Kidney epithelial cell (primary cell): ENCODE measurements around the gene PTGR2. TPM values are rescaled to one million over a fixed set of nuclear protein-coding genes. Genes with fewer than 3 reads are reported as not detected.
"Not testable (repeated sequence)": the region's sequence is repeated elsewhere in the genome, so short reads cannot be mapped to it uniquely, and the experiment has no call there.

Source experiments
- DNase-seq: peaks from one replicate; pipeline ENCODE4 v3.0.0-alpha.2; 2010; ENCODE audit warnings: low read depth
- H3K27me3 ChIP-seq: 2 replicates; pipeline ENCODE4 v1.6.0; 2011; ENCODE audit warnings: low read length; ENCODE audit not compliant: control insufficient read depth, insufficient read depth
- H3K36me3 ChIP-seq: 2 replicates; pipeline ENCODE4 v1.5.1; 2011; ENCODE audit warnings: low read length; ENCODE audit not compliant: control insufficient read depth, insufficient read depth
- H3K4me3 ChIP-seq: 2 replicates; pipeline ENCODE4 v1.5.1; 2011; ENCODE audit warnings: low read depth, mild to moderate bottlenecking, control low read depth, low read length
- CTCF ChIP-seq: IDR thresholded peaks from 2 replicates; pipeline ENCODE4 v1.5.1; 2011; ENCODE audit warnings: mild to moderate bottlenecking, moderate library complexity, low read length, control low read depth, inconsistent platforms; ENCODE audit not compliant: insufficient read depth, poor library complexity, severe bottlenecking
- total RNA-seq: library from RNA; depleted of rRNA; stranded (reverse); fragments of >200 nt; gene quantifications from 2 replicates; pipeline ENCODE4 v1.2.3, GENCODE V29; 2015

PTGR2 gene
- total RNA-seq, 1 donor from 2014 or later = 5.7 TPM

- peak; percentile 76 for DNase-seq
- Histone ChIP-seq H3K36me3 (no peaks in the 10 kb centered on the region), H3K27me3 (no peaks in the 10 kb centered on the region), H3K4me3 (peak overlapping the region; percentile 53)
- no peak for TF ChIP-seq CTCF
These were observed 631 bp upstream of the PTGR2 start for GRCh38 chr14:73851000-73851399.

DNA sequence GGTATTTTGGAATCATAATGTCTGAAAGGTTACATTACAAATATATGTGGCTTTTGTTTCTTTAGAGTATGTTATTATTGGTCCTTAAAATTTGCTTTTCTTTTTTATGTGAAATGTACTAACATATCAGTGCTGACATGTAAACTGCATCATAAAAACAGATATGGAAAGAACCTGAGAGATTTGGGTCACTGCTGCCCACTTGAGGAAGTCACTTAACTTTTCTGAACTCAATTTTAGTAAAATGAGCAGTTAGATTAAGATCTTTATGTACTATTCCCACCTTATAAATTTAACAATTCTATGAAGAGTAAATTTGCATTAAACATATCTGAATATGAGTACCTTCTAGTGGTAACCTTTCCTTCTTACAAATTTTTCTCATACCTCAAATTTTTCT lies 7.5 kb downstream of the PTGR2 start:
- no peak for TF ChIP-seq CTCF
- Histone ChIP-seq H3K36me3 (no peaks in the 10 kb centered on the region), H3K4me3 (no peak overlapping the region), H3K27me3 (no peaks in the 10 kb centered on the region)
- no peak for DNase-seq

DNA sequence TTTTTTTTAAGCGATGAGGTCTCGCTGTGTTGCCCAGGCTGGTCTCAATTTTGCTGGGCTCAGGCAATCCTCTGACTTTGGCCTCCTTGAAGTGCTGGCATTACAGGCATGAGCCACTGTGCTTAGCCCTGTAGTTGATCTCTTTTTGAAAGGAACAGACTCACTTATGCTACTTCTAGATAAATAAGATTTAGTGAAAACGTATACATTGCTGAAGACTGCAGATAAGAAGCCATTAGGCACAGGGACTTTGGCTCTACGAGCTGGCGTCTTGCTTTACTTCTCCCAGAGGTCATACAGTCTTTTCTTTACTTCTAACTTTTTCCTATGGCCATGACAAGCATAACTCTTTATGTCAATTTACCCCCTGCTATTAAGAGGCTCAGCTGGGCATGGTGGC lies 9.4 kb downstream of the PTGR2 start:
- DNase-seq = no peak
- Histone ChIP-seq H3K4me3 (no peak overlapping the region), H3K27me3 (no peaks in the 10 kb centered on the region), H3K36me3 (no peaks in the 10 kb centered on the region)
- no peak for TF ChIP-seq CTCF

- no peak for DNase-seq
- Histone ChIP-seq H3K27me3 (no peaks in the 10 kb centered on the region), H3K36me3 (no peaks in the 10 kb centered on the region), H3K4me3 (no peak overlapping the region)
- no peak for TF ChIP-seq CTCF
These were observed 10.8 kb downstream of the PTGR2 start for GRCh38 chr14:73862480-73862879.

- TF ChIP-seq CTCF = no peak
- Histone ChIP-seq H3K36me3 (no peaks in the 10 kb centered on the region), H3K4me3 (no peak overlapping the region), H3K27me3 (no peaks in the 10 kb centered on the region)
- DNase-seq = no peak
These were observed 11.6 kb downstream of the PTGR2 start for GRCh38 chr14:73863209-73863608.

GRCh38 chr14:73865534-73866113 lies 14.0 kb downstream of the PTGR2 start:
- TF ChIP-seq CTCF = no peak
- H3K36me3 ChIP-seq = no peaks in the 10 kb centered on the region
- DNase-seq = no peak
- H3K4me3 ChIP-seq = no peak overlapping the region
- H3K27me3 ChIP-seq = no peaks in the 10 kb centered on the region

DNA sequence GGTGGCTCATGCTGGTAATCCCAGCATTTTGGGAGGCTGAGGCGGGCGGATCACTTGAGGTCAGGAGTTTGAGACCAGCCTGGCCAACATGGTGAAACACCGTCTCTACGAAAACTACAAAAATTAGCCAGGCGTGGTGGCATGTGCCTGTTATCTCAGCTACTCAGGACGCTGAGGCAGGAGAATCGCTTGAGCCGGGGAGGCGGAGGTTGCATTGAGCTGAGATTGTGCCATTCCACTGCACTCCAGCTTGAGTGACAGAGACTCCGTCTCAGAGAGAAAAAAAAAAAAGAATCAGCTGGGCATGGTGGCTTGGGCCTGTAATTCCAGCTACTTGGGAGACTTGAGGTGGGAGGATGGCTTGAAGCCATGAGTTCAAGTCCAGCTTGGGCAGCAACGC lies 18.1 kb downstream of the PTGR2 start:
- H3K27me3 ChIP-seq, H3K36me3 ChIP-seq, H3K4me3 ChIP-seq, DNase-seq: not testable (repeated sequence)
